HG02943 (cell line): ENCODE data around the gene FBXO11.
"Not testable (repeated sequence)": the region's sequence is repeated elsewhere in the genome, so short reads cannot be mapped to it uniquely, and the experiment has no call there.

Source experiments
- ATAC-seq: cut with Tn5 transposase; IDR thresholded peaks from one replicate; pipeline ENCODE4 v1.9.1; 2021; ENCODE audit warnings: mild to moderate bottlenecking, low read depth, moderate library complexity; ENCODE audit not compliant: unreplicated experiment

FBXO11 gene

GRCh38 chr2:47899915-47900816 lies 6.1 kb downstream of the FBXO11 start:
- no peak for ATAC-seq

GRCh38 chr2:47897883-47898731 lies 8.2 kb downstream of the FBXO11 start:
- no peak for ATAC-seq

- not testable (repeated sequence) for ATAC-seq
Observed at GRCh38 chr2:47897191-47897882, 9.0 kb downstream of the FBXO11 start.

GRCh38 chr2:47896450-47896968 lies 9.8 kb downstream of the FBXO11 start:
- no peak for ATAC-seq

- no peak for ATAC-seq
Observed at GRCh38 chr2:47893771-47894170, 12.5 kb downstream of the FBXO11 start.

- no peak for ATAC-seq
Observed at GRCh38 chr2:47892338-47892730, 14.0 kb downstream of the FBXO11 start.

GRCh38 chr2:47891369-47892337 lies 14.6 kb downstream of the FBXO11 start:
- no peak for ATAC-seq

GRCh38 chr2:47890711-47891368 lies 15.5 kb downstream of the FBXO11 start:
- ATAC-seq = no peak

GRCh38 chr2:47888581-47889280 lies 17.6 kb downstream of the FBXO11 start:
- ATAC-seq = no peak

GRCh38 chr2:47876912-47877311 lies 29.4 kb downstream of the FBXO11 start:
- no peak for ATAC-seq

- ATAC-seq = no peak
Observed at GRCh38 chr2:47872941-47873340, 33.4 kb downstream of the FBXO11 start.

GRCh38 chr2:47870641-47871540 lies 35.4 kb downstream of the FBXO11 start:
- ATAC-seq = no peak

- no peak for ATAC-seq
Observed at GRCh38 chr2:47869859-47870595, 36.3 kb downstream of the FBXO11 start.

GRCh38 chr2:47868611-47869352 lies 37.5 kb downstream of the FBXO11 start:
- no peak for ATAC-seq

GRCh38 chr2:47867205-47867604 lies 39.1 kb downstream of the FBXO11 start:
- no peak for ATAC-seq

GRCh38 chr2:47864566-47864965 lies 41.7 kb downstream of the FBXO11 start:
- no peak for ATAC-seq
